Endothelial cell of umbilical vein (primary cell): Measurements from ENCODE around the gene C17orf114.

Source experiments
- BruUV-seq: library from RNA; stranded (reverse); fragments of 400-500 nt; replicated peaks from 2 replicates; lab custom pipeline; 2021; lab: Mats Ljungman, UMichigan
- CTCF ChIA-PET: fragments of 300-600, 350-600 bp; sonication (Branson Sonifier 250); formaldehyde crosslinking; loops from one replicate; lab custom pipeline; 2021; ENCODE audit warnings: antibody characterized with exemption, inconsistent platforms; lab: Charles Lee
- POLR2A ChIA-PET: fragments of 300-600, 350-600 bp; sonication (Branson Sonifier 250); formaldehyde crosslinking; loops from one replicate; lab custom pipeline; 2021; ENCODE audit warnings: antibody characterized with exemption, inconsistent platforms; lab: Charles Lee
- DNase-seq: peaks from one replicate; pipeline ENCODE4 v3.0.0-alpha.2; 2011; ENCODE audit warnings: low read depth, low spot score
- FAIRE-seq: peaks from 2 replicates; lab custom pipeline; 2011; peaks lifted over from hg19 to GRCh38; lab: Jason Lieb, UNC
- H2AFZ ChIP-seq: 2 replicates; pipeline ENCODE4 v1.6.0; 2012; ENCODE audit warnings: low read depth, low read length, control low read depth, inconsistent platforms
- H3K27ac ChIP-seq: 2 replicates; pipeline ENCODE4 v1.5.1; 2011; ENCODE audit warnings: low read depth, mild to moderate bottlenecking, control low read depth, low read length, moderate library complexity; ENCODE audit not compliant: insufficient read depth
- H3K27me3 ChIP-seq, 2 experiments: 2 replicates each; pipeline versions ENCODE4 v1.6.0 to v1.6.1; 2011; ENCODE audit warnings: low read length in 2 of 2, mixed read lengths in 1 of 2; ENCODE audit not compliant: control insufficient read depth in 2 of 2, insufficient read depth in 2 of 2
- H3K36me3 ChIP-seq, 2 experiments: 2 replicates in 1 of 2; 3 replicates in 1 of 2; pipeline ENCODE4 v1.5.1; 2011; ENCODE audit warnings: low read length in 2 of 2, mild to moderate bottlenecking in 1 of 2, moderate library complexity in 1 of 2; ENCODE audit not compliant: control insufficient read depth in 2 of 2, insufficient read depth in 2 of 2; ENCODE audit errors: extremely low read depth in 1 of 2
- H3K4me1 ChIP-seq: 3 replicates; pipeline ENCODE4 v1.5.1; 2011; ENCODE audit warnings: mild to moderate bottlenecking, low read length; ENCODE audit not compliant: control insufficient read depth, insufficient read depth; ENCODE audit errors: extremely low read depth
- H3K4me2 ChIP-seq: 2 replicates; pipeline ENCODE4 v1.6.1; 2011; ENCODE audit warnings: low read length, control low read depth, mixed read lengths; ENCODE audit not compliant: insufficient read depth
- H3K4me3 ChIP-seq, 3 experiments: fragments of 200-600 bp in 1 of 3; sonication (generic), shearing (Covaris generic) in 1 of 3; replicated peaks in 1 of 3; 2 replicates each; pipeline ENCODE4 v1.5.1; 2011 to 2016; ENCODE audit warnings: control low read depth in 3 of 3, low read length in 3 of 3, mild to moderate bottlenecking in 2 of 3, inconsistent platforms in 1 of 3, low read depth in 1 of 3, moderate library complexity in 1 of 3; ENCODE audit not compliant: insufficient read depth in 1 of 3
- H3K79me2 ChIP-seq: 2 replicates; pipeline ENCODE4 v1.6.0; 2012; ENCODE audit warnings: low read length, inconsistent platforms; ENCODE audit not compliant: control insufficient read depth, insufficient read depth
- H3K9ac ChIP-seq: replicated peaks from 2 replicates; pipeline ENCODE3; 2011; ENCODE audit warnings: low read length, control low read depth; ENCODE audit not compliant: insufficient read depth; ENCODE audit errors: extremely low read depth
- H3K9me1 ChIP-seq: replicated peaks from 3 replicates; pipeline ENCODE4 v1.6.0; 2011; ENCODE audit warnings: mild to moderate bottlenecking, low read length; ENCODE audit not compliant: control insufficient read depth, insufficient read depth; ENCODE audit errors: extremely low read depth
- H3K9me3 ChIP-seq: replicated peaks from 2 replicates; pipeline ENCODE4 v1.5.1; 2012; ENCODE audit warnings: low read length, inconsistent platforms; ENCODE audit not compliant: control insufficient read depth, insufficient read depth
- H4K20me1 ChIP-seq: replicated peaks from 2 replicates; pipeline ENCODE3; 2011; ENCODE audit warnings: mild to moderate bottlenecking, low read length; ENCODE audit not compliant: control insufficient read depth, insufficient read depth; ENCODE audit errors: extremely low read depth
- CTCF ChIP-seq, 2 donors: IDR thresholded peaks; 1 replicate in 1 of 2; 2 replicates in 1 of 2; pipeline ENCODE4 v1.5.1; 2011; ENCODE audit warnings: low read length in 2 of 2, mild to moderate bottlenecking in 2 of 2, moderate library complexity in 2 of 2, control low read depth in 1 of 2, inconsistent platforms in 1 of 2, low read depth in 1 of 2; ENCODE audit not compliant: insufficient read depth in 1 of 2; ENCODE audit errors: extremely low read depth in 1 of 2
- EZH2 ChIP-seq: IDR thresholded peaks from 2 replicates; pipeline ENCODE4 v1.6.1; 2012; ENCODE audit warnings: borderline replicate concordance, low read depth, mild to moderate bottlenecking, moderate library complexity, low read length, inconsistent platforms; ENCODE audit not compliant: severe bottlenecking
- GATA2 ChIP-seq: IDR thresholded peaks from 2 replicates; pipeline ENCODE4 v1.7.0; 2011; ENCODE audit warnings: low read depth, mild to moderate bottlenecking, moderate library complexity, mixed read lengths, low read length; ENCODE audit not compliant: insufficient read length, insufficient read depth
- JUN ChIP-seq: IDR thresholded peaks from 2 replicates; pipeline ENCODE4 v1.6.1; 2011; ENCODE audit warnings: borderline replicate concordance, low read depth; ENCODE audit not compliant: insufficient read length, insufficient read depth
- MYC ChIP-seq: IDR thresholded peaks from one replicate; pipeline ENCODE4 v1.6.1; 2011; ENCODE audit warnings: mild to moderate bottlenecking, low read depth, low read length
- POLR2A ChIP-seq: IDR thresholded peaks from 2 replicates; pipeline ENCODE4 v1.6.1; 2012; ENCODE audit warnings: low read depth, mild to moderate bottlenecking, control low read depth, low read length
- dilution Hi-C: fragments of 300-500 bp; cut with MboI; formaldehyde crosslinking; loops from one replicate; pipeline ENCODE4 v1.15.0; 2019; ENCODE audit warnings: low sequenced_read_pairs; ENCODE audit not compliant: extremely low pct_ligation_motif_present
- intact Hi-C: fragments of 100-400 bp; cut with micrococcal nuclease; formaldehyde crosslinking; loops from one replicate; pipeline ENCODE4 v1.10.0; 2022
- TF ChIP-seq, protein P1 (sequence below): IDR thresholded peaks from 2 replicates; pipeline ENCODE4 v1.6.1; 2011; ENCODE audit not compliant: insufficient read depth, insufficient read length

The C17orf114 gene

DNA sequence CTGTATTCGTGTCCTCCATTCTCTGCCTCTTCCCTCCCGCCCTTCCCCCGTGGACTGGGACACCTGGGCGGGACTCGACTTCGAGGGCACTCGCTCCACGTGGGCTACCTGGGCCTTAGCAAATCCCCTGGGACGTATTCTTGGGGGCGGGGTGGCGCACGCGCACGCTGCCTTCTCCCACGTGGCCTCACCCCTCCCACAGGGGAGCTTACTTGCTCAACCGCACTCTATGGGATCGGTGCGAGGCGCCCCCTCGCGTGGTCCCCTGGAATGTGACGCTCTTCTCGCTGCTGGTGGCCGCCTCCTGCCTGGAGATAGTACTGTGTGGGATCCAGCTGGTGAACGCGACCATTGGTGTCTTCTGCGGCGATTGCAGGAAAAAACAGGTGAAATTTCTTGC is 19.5 kb downstream of the C17orf114 start:
- TF ChIP-seq POLR2A (no peak), MYC (no peak), JUN (no peak), EZH2 (no peak), CTCF (IDR thresholded peaks at IDR 0.05; ENCODE audit: extremely low read depth in 1 of 2, insufficient read depth in 1 of 2, low read depth in 1 of 2, low read length in 2 of 2) (no peak), GATA2 (no peak)
- TF ChIP-seq, protein P1, sequence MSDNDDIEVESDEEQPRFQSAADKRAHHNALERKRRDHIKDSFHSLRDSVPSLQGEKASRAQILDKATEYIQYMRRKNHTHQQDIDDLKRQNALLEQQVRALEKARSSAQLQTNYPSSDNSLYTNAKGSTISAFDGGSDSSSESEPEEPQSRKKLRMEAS, result no peak
- Histone ChIP-seq H3K36me3 (no peaks in the 10 kb centered on the region), H3K27me3 (peaks cover 18 to 26% of the 10 kb centered on the region in 2 experiments), H3K27ac (no peak overlapping the region), H3K79me2 (no peaks in the 10 kb centered on the region), H3K9me3 (no peaks in the 10 kb centered on the region), H3K4me3 (no peak overlapping the region), H3K9ac (no peak overlapping the region), H4K20me1 (no peaks in the 10 kb centered on the region), H3K4me1 (peaks cover 15% of the 10 kb centered on the region), H3K9me1 (no peaks in the 10 kb centered on the region), H3K4me2 (no peak overlapping the region), H2AFZ (no peak overlapping the region)
- dilution Hi-C loops, result no loop called here
- ChIA-PET CTCF (interaction anchor here (0.8 to 1.6 kb wide), 2 partner anchors 12 to 73 kb away, joined by 4 read pairs; partner anchors contain the start of gene ARRB2), POLR2A (no interaction called here)
- FAIRE-seq, result no peak
- BruUV-seq, result no TSS peak
- DNase-seq, result no peak
- intact Hi-C loops, result no loop called here
